OCI-LY7 (cell line): ENCODE data around the gene PLAAT2.
"Not testable (repeated sequence)": the region's sequence is repeated elsewhere in the genome, so short reads cannot be mapped to it uniquely, and the experiment has no call there.

Experiments
- CTCF ChIP-seq: fragments of 200-600 bp; sonication (generic); conservative IDR thresholded peaks from 2 replicates; pipeline ENCODE4 v1.5.1; 2014; ENCODE audit warnings: mild to moderate bottlenecking, antibody characterized with exemption, low read length, moderate library complexity, mixed read lengths
- EZH2phosphoT487 ChIP-seq: fragments of 200-600 bp; sonication (generic); IDR thresholded peaks from 2 replicates; pipeline ENCODE4 v1.6.1; 2018; ENCODE audit warnings: low read depth, borderline replicate concordance, mild to moderate bottlenecking, mixed run types, antibody characterized with exemption, low read length, moderate library complexity, mixed read lengths

- TF ChIP-seq EZH2phosphoT487, CTCF: not testable (repeated sequence)
Measured at GRCh38 chr11:63581224-63581623, 18.0 kb upstream of the PLAAT2 start.
